RWPE2 (cell line): ENCODE measurements around the gene SLC26A6.
A peak's percentile ranks its signal among the peaks of the same experiment; 100 is the strongest.

Experiments
- ATAC-seq: fragments of 200-7000 bp; cut with Tn5 transposase; 3 replicates; pipeline ENCODE4 v1.9.1; 2021; ENCODE audit warnings: low read depth
- DNase-seq: peaks from one replicate; pipeline ENCODE4 v3.0.0-alpha.2; 2020; ENCODE audit warnings: low spot score
- H3K27ac ChIP-seq: fragments of 450-650 bp; 2 replicates; pipeline ENCODE4 v1.5.1; 2017; ENCODE audit warnings: mild to moderate bottlenecking; ENCODE audit not compliant: poor library complexity, severe bottlenecking
- H3K27me3 ChIP-seq: fragments of 250-450 bp; sonication (Bioruptor Pico); 2 replicates; pipeline ENCODE4 v1.5.1; 2021; ENCODE audit warnings: mild to moderate bottlenecking, moderate library complexity; ENCODE audit not compliant: insufficient read depth, poor library complexity, severe bottlenecking
- H3K36me3 ChIP-seq: fragments of 250-450 bp; sonication (Bioruptor Pico); 2 replicates; pipeline ENCODE4 v1.5.1; 2020; ENCODE audit warnings: low read depth, mild to moderate bottlenecking, moderate library complexity
- H3K4me1 ChIP-seq: fragments of 250-450 bp; sonication (Bioruptor Pico); 2 replicates; pipeline ENCODE4 v1.5.1; 2021; ENCODE audit warnings: mild to moderate bottlenecking, moderate library complexity; ENCODE audit not compliant: insufficient read depth, poor library complexity, severe bottlenecking
- H3K4me3 ChIP-seq: fragments of 250-450 bp; sonication (Bioruptor Pico); 2 replicates; pipeline ENCODE4 v1.5.1; 2021; ENCODE audit warnings: mild to moderate bottlenecking, moderate library complexity; ENCODE audit not compliant: severe bottlenecking
- H3K9me3 ChIP-seq: fragments of 250-450 bp; sonication (Bioruptor Pico); 2 replicates; pipeline ENCODE4 v1.5.1; 2021; ENCODE audit warnings: mild to moderate bottlenecking, moderate library complexity; ENCODE audit not compliant: severe bottlenecking
- CTCF ChIP-seq: fragments of 450-650 bp; IDR thresholded peaks from one replicate; pipeline ENCODE4 v1.5.1; 2017; ENCODE audit warnings: mild to moderate bottlenecking, moderate library complexity; ENCODE audit not compliant: poor library complexity, severe bottlenecking

Gene SLC26A6

GRCh38 chr3:48678566-48679380 lies 43.5 kb upstream of the SLC26A6 start:
- peak; percentile 54 for DNase-seq
- no peak for ATAC-seq
- Histone ChIP-seq H3K4me1 (peaks cover 9% of the 10 kb centered on the region), H3K9me3 (no peaks in the 10 kb centered on the region), H3K27me3 (no peaks in the 10 kb centered on the region), H3K4me3 (no peak overlapping the region), H3K36me3 (peaks cover 79% of the 10 kb centered on the region), H3K27ac (no peak overlapping the region)
- no peak for TF ChIP-seq CTCF

GRCh38 chr3:48678056-48678455 lies 42.8 kb upstream of the SLC26A6 start:
- Histone ChIP-seq H3K27ac (no peak overlapping the region), H3K36me3 (peaks cover 72% of the 10 kb centered on the region), H3K4me3 (no peak overlapping the region), H3K27me3 (no peaks in the 10 kb centered on the region), H3K4me1 (peaks cover 2% of the 10 kb centered on the region), H3K9me3 (no peaks in the 10 kb centered on the region)
- DNase-seq (no peak), ATAC-seq (no peak)
- no peak for TF ChIP-seq CTCF

GRCh38 chr3:48674505-48674904 lies 39.2 kb upstream of the SLC26A6 start:
- H3K4me1 ChIP-seq: no peaks in the 10 kb centered on the region
- H3K36me3 ChIP-seq: peaks cover 48% of the 10 kb centered on the region
- DNase-seq (peak; percentile 51), ATAC-seq (peak; percentile 14; the same call in 1 of the 3 replicates)
- no peak overlapping the region for H3K27ac ChIP-seq
- H3K4me3 ChIP-seq: no peak overlapping the region
- no peaks in the 10 kb centered on the region for H3K27me3 ChIP-seq
- TF ChIP-seq CTCF: no peak
- no peaks in the 10 kb centered on the region for H3K9me3 ChIP-seq

- no peak for TF ChIP-seq CTCF
- no peak for DNase-seq
- Histone ChIP-seq H3K36me3 (peaks cover 30% of the 10 kb centered on the region), H3K9me3 (no peaks in the 10 kb centered on the region), H3K4me1 (no peaks in the 10 kb centered on the region), H3K27ac (no peak overlapping the region), H3K27me3 (no peaks in the 10 kb centered on the region), H3K4me3 (no peak overlapping the region)
- no peak for ATAC-seq
Measured at GRCh38 chr3:48672522-48672921, 37.3 kb upstream of the SLC26A6 start.

GRCh38 chr3:48664929-48665328 lies 29.7 kb upstream of the SLC26A6 start:
- no peaks in the 10 kb centered on the region for H3K9me3 ChIP-seq
- DNase-seq (no peak), ATAC-seq (no peak)
- no peaks in the 10 kb centered on the region for H3K36me3 ChIP-seq
- TF ChIP-seq CTCF: no peak
- H3K27me3 ChIP-seq: no peaks in the 10 kb centered on the region
- no peaks in the 10 kb centered on the region for H3K4me1 ChIP-seq
- no peak overlapping the region for H3K4me3 ChIP-seq
- H3K27ac ChIP-seq: no peak overlapping the region
